GM21786 (cell line): ENCODE measurements around the gene TLE1.

Experiments used
- ATAC-seq: cut with Tn5 transposase; IDR thresholded peaks from one replicate; pipeline ENCODE4 v1.9.1; 2021; ENCODE audit not compliant: unreplicated experiment

The TLE1 gene

DNA sequence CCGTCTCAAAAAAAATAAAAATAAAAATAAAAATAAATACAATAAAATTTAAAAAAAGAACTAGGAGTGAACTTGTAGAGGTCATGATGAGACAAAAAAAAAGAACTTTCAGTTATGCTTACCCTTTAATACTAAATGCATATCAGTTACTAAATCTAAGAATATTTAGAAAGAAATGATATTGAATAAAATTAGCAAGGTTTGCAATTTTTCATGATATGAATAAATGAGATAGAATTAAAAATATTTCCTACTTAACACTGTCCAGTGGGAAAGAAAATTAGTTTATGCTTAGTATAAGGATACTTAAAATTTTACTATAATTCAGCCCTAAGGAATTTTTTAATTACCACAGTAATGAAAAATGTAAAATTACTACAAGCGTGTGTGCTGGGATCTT, 132.4 kb downstream of the TLE1 start:
- no peak for ATAC-seq

- ATAC-seq = no peak
These were observed 136.8 kb downstream of the TLE1 start for GRCh38 chr9:81552581-81552991.

DNA sequence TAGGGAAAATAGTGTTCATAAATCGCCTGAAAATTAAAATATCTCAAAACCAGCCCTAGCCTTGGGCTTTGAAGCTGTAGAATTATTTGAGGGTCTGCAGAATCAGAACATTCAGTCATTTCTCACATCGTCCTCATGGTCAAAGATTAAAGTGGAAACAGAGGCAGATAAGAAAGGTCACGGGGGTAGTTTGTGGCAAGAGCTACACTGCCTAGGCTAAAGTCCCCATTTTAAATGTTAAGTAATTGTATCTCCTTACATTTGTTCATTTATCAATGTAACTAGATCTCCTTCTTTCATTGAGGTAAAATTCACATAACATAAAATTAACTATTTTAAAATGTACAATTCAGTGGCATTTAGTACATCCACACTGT, 139.2 kb downstream of the TLE1 start:
- no peak for ATAC-seq

DNA sequence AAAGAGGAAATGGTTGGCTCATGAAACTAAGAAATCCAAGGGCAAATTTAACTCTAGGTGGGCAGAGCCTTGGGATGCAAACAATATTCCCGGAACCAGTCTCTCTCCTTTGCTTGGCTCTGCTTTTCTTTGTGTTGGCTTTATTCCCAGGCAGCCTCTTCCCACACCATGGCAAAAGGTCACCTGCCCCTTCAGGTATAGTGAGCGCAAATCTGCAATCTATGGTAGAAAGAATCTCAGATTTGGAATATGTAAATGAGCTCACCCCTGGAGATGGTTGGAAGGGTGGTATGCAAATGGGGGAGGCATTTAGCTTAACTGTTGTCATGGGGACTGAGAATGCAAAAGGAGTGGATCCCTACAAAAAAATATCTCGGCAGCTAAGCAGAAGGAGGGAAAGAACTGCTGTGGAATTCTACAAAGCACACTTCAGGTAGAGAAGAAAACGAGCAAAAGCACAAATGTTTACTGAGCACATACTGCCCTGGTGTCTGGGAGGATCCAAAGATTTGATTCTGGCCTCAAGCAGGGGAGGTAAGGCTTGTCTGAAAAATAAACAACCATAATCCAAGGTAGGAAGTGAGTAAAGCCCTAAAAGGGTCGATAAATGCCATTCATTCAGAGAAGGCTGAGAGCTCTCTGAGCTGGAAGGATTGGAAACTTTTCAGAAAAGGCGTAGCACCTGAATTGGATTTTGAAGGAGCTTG, 139.7 kb downstream of the TLE1 start:
- ATAC-seq = no peak

DNA sequence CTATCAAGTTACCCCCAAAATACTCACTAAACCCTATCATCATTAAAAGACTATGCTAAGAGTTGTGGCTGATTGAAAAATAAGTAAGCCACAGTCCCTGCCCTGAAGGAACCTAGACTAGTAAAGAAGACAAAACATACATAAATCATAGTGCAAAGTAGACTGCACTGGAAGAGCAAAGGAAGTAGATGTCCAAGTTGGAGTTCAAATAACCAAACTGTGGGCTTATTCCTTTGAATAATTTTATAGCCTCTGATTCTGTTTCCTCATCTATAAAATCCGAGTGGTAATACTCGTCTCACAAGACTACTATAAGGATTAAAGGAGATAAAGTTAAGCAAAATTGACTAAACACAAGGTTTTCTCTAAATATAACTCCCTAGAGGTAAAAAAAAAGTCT, 140.4 kb downstream of the TLE1 start:
- no peak for ATAC-seq

GRCh38 chr9:81546489-81546888, 142.9 kb downstream of the TLE1 start:
- no peak for ATAC-seq

GRCh38 chr9:81543695-81544094, 145.7 kb downstream of the TLE1 start:
- ATAC-seq = no peak

GRCh38 chr9:81542118-81542889, 147.0 kb downstream of the TLE1 start:
- ATAC-seq = no peak

DNA sequence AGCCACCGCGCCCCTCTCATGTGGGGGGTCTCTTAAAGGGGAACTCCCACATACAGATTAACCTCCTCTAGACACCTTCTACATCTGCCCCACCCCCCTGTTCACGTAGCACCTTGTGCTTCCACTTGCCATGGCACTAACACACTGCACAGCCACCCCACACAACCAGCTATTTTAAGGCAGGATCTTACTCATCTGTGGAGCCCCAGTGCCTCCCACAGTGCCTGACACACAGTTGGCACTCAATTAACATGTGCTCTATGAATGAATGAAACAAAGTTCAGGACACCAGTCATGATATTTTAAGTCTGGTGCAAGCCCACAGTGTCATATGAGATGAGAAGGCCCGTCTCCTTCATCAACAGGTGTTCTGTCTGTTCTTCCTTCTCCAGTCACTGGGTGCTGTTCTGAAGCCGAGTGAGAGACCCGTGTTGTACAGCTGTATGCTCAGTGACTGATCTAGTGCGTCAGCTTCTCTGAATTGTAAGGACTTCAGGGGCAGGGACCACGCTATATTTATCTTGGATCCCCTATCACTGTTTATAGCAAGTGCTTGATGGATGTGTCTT, 149.1 kb downstream of the TLE1 start:
- ATAC-seq = no peak

GRCh38 chr9:81539317-81539716, 150.0 kb downstream of the TLE1 start:
- no peak for ATAC-seq

DNA sequence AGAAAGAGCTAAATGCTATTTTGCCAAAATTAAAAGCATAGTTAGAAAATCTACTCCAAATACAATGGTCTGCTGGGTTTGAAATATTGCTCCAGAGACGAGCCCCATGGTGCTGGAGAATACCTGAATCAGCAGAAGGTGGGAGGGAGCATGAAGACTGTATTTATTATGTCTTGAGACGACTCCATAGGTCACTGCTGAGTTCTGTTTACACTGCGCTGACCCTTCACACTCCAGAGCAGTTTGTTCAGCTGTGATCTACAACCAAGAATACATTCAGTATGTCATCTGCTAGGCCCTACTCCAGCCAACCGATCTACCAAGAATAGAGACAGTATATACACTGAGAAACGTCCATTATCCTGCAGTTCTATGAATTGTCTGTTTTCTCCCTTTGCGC, 150.5 kb downstream of the TLE1 start:
- ATAC-seq = no peak

DNA sequence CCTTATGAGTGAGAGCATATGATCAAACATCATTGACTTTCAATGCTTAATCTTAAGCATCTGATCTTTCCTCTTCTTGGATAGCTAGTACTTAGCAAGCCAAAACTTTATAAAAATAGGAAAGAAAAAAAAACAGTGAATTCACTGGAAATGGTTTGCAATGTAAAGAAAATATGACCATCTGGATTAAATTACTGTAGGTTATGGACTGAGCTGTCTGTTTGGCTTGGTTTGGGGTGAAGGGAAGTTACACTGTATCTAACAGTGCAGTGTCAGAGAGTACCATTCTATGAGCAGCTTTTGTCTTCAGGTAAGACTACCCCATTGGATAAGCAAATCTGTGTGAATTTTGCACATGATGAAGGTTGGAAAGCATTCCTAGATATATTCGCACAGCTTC, 151.4 kb downstream of the TLE1 start:
- no peak for ATAC-seq

DNA sequence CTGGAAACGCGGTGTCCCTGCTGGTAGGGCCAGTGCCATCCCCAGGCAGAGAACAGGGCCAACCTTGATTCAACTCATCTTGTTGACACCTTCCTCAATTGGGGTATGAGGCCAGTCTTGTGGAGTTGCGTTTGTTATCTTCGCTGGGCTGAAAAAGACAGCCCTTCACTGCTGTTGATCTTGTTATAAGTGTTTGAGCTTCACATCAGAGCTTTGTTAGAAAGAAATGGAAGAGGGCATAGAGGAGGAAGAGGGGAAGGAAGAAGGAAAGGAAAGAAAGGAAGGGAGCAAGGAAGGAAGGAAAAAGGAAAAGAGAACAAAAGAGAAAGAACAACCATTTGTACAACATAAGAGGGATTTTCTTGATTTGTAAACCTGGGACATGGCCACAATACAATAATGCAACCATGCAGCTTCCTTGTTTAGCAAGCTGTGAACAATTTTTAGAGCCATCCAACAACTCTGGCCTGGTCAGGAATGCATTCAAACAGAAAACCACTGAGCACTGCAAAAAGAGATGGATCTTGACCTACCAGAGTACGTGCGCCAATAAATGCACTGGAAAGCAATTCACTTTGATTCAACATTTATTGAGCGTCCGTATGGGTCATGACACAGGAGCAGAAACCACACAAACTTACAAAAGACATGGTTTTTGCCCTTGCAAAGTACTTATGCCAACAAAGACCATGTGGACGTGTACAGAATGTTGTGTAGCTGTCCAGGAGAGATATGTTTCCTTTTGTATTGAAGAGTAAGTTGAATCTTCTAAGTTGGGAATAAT, 152.9 kb downstream of the TLE1 start:
- ATAC-seq = no peak

DNA sequence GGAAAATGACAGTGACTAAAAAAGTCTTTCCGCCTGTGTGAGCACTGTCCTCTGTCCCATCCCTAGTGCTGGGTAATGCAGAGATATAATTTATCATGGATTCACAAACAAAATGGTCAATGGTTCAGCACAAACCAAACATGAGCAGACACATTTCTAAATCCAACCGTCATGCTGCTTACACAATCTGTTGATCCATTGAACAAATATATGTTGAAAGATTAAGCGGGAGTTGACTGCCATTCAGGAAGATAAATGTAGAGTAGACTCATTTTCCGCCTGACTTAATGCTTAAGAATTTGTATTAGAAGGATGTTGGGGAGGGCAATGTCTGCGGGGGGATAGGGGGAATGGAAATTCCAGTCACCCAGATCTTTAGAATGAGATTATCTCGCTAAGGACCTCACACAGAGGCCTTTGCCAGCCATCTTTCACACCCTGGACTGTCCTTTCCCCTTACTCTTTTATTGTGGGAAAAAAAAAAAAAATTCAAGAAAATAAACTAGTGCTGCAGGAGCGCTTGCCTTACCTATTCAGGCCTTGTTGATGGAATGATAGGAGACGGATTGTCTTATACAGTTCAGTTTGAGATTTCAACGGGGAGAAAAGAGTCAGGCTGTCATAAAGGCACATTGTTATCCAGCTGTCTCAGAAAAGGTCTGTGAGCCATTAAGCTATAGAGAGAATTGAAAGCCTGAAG, 153.7 kb downstream of the TLE1 start:
- ATAC-seq = no peak

- ATAC-seq = no peak
These were observed 155.0 kb downstream of the TLE1 start for GRCh38 chr9:81534138-81534875.
